GM21529 (cell line): ENCODE results near the gene THADA.

Experiments
- ATAC-seq: cut with Tn5 transposase; IDR thresholded peaks from one replicate; pipeline ENCODE4 v1.9.1; 2021; ENCODE audit not compliant: unreplicated experiment

The THADA gene

DNA sequence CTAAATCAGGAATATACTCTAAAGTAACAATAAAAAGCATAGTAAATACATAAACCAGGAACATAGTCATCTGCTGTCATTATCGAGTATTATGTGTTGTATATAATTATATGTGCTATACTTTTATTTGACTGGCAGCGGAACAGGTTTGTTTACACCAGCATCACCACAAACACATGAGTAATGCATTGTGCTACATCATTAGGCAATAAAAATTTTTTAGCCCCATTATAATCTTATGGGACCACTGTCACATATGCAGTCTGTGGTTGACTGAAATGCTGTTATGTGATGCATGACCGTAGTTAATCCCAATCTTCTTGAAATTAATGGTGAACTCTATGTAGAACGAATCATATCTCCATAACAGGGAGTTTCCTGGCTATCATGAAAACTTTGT, 232.7 kb downstream of the THADA start:
- ATAC-seq, result no peak

DNA sequence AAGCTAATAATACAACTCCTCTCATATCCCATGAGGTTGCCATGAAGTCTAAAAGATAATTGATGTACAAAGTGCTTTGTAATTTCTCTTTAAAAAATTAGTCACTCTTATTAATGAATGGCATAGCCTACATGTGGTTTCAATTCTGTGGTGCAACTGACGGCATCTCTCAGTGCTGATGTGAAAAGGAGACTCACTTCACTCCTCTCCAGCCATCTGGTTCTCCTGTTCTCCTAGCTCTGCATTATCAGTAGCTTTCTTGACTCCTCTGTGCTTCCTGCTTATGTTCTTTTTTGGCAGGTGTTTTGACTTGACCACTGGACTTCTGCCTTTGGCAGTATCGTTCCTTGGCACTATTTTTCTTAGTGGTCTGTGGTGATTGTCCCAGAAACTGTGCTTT, 234.6 kb downstream of the THADA start:
- ATAC-seq, result no peak

DNA sequence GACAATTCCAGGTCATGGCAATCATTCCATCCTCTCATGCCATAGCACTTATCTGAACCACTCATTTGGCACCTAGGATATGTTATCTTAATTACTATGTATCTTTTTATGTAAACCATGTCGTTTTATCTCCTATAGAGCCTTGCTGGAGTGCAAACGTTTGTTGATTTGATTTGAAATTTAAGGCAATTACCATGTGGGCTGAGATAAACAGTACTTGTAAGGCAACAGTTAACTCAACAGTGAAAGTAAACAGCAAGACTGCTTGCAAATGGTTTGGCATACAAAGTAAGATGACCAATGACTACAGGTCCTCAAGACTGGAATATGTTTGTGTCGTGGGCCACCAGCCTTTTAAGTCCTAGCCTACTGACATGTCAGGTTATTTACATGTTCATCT, 235.7 kb downstream of the THADA start:
- no peak for ATAC-seq

- ATAC-seq, result no peak
These were observed 237.2 kb downstream of the THADA start for GRCh38 chr2:43358410-43359201.

DNA sequence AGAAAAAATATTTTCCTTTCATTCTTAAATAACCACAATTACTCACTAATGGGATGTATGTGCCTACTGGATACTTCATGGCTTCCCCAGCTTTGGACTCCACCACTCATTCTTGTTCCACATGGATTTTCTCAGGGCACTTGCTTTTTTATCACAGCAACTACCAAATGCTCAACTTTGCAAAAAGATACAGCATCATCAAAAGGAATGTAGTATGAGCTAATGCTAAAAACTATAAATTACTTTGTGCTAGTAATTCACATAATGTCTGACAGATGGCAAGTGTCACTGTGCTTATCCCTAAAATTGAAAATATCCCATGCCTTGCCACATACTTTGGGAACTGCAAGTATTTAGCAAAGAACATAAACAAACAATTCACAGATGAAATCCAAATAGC, 239.1 kb downstream of the THADA start:
- no peak for ATAC-seq

DNA sequence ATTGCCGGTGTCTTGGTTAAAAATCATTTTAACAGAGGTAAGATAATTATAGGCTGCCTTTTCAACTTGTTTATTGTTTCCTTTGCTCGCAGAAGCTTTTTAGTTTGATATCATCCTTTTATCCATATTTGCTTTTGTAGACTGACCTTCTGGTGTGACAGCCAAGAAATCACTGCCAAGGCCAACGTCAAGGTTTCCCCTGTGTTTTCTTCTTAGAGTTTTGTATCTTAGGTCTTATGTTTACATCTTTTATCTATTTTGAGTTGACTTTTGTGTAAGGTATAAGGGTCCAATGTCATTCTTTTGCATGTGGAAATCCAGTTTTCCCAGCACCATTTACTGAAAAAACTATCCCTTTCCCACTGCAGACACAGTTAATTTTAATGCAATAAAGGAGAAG, 240.4 kb downstream of the THADA start:
- ATAC-seq, result no peak

DNA sequence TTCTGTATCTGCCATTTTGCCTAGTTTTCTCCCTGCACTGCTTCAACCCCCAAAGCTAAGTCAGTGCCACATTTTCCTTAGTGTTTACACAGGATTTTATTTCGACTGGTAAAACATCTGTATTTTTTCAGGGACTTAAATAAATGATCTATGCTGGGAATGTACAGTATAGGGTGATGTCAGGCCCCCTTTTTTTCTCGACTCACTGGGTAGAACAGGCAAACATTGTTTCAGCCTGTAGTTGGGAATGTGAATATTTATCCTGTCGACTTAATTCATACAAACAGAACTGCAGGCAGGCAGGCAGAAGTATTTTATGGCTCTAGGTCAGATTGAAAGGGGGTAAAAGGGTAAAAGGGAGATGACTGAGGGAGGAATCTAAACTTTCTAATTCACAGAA, 245.9 kb downstream of the THADA start:
- ATAC-seq, result no peak

DNA sequence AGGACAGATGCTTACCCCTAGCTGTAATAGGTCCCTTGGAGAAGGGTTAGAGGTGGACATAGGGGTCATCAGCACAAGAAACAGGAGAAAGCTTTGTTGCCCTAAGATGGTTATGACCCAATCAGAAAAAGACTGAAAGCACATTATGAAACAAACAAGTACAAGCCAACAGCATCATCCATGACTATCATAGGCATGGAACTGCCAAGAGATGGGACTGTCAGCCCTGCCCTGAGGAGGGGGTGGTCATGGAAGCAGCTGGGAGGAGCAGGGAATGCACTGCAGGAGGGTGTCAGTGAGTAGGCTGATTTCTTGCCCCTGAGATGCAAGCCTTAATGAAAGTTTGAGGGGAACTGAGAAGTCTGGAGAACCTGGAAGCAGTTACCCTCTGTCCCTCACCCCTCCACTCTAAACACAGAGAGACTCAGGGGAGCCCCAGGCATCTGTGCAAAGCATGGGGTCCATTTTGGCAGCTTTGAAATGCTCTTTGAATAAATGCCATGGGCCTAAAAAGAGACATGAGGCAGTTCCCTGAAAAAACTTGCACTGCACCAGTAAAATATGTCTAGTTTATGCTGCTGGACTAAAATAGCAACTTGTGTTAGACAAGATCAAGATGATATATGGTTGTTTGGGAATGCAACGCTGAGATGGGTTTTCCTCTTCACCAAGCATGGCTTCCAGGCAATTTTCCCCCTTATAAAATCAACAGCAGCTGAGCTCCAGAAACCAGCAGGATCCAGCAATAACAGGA, 246.8 kb downstream of the THADA start:
- ATAC-seq, result no peak

DNA sequence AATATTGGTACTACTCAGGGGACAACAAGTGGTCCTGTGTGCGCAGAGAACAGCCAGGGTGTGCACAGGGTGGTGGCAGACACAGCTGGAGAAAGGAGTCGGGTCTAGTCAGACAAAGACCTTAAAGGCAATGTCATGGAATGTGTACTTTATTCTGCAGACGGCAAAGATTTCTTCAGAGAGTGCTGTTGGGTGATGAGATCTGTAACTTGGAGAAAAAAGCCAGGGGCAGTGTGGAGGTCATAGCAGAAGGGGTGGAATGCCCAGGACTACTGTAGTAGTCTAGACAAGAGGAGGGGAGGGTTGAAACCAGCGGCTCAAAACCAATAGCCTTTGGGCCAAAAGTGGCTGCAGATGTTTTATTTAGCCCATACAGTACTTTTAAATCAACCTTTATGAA, 248.1 kb downstream of the THADA start:
- no peak for ATAC-seq

- ATAC-seq, result no peak
These were observed 249.0 kb downstream of the THADA start for GRCh38 chr2:43346602-43347567.

GRCh38 chr2:43345872-43346271, 250.0 kb downstream of the THADA start:
- no peak for ATAC-seq

- ATAC-seq, result no peak
These were observed 250.4 kb downstream of the THADA start for GRCh38 chr2:43345391-43345813.

DNA sequence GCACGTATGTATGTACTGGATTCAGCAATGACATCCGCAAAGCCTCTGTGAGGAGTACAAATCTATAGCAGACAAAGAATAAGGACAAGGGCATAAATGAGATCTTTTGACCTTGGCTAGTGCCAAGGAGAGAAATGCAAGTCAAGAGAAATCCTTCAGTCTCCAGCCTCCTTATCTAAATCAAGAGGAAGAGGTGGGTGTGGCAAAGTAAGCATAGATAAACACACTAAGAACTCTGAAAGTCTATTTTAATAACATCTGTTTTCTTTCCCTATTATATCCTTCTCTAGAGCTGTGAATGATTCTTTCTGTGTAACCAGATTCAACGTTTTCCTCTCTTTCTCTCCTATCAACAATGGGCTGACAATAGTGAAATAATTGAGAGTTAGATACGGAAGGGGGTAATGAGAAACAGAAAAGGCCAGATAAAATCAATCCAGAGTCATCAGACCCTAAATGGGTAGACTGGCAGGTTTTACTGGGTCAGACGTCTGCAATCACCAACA, 250.9 kb downstream of the THADA start:
- no peak for ATAC-seq

DNA sequence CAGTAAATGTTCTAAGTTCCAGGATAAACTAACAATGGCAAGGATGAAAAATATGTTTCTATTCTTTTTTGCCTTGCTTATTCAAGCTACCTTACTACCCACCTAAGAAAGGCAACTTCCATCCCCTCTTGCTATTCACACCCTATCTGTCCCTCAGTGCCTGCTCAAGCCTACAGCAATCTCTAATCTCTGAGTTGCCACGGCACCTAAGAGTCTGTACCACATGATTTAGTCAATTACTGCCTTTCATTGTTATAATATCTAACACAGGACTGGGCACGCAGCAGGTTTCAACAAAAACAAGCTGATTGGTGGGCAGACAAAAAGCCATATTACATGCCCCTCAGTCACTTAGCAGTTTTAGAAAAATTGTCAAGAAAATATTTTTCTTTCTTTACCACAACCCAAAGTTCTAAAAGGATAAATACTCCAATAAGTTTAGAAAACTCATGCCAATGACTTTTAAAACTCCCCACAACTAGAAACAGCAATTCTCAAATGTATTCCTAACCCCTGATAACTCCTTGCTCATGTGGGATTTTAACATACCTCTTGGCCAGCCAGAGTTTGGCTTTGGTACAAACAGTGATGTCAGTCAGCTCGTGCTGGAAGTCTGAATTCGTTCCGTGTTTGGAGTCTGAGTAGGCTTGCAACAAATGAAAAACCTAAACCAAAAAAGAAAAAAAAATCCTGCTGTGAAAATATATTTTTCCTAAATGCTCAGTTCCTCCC, 252.1 kb downstream of the THADA start:
- ATAC-seq, result no peak

DNA sequence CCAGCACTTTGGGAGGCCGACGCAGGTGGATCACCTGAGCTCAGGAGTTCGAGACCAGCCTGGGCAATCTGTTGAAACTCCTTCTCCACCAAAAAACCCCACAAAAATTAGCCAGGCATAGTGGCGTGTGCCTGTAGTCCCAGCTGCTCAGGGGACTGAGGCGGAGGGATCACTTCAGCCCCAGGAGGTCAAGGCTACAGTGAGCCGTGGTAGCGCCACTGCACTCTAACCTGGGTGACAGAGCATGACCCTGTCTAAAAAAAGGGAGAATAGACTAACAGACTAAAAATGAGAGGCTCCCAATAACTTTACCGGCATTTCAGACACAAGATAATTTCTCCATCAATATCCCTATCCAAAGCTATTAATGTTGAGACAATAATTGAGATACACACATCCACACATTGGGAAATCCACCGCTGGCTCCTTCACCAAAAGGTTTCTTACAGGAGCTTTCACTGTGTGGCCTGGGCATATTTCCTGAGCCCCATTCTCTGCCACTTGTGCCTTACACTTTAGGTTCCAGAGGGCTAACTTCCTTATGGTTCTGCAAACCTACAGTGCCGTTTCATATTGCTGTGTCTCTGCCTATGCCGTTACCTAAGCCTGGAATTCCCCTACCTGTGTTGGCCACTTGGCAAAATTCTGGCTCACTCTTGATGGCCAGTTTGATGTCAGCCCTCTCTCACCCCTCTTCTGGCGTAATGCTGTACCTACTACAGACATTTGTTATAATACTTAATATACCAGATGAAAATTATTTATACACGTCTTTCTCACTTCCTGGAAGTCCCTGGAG, 253.7 kb downstream of the THADA start:
- ATAC-seq, result no peak

DNA sequence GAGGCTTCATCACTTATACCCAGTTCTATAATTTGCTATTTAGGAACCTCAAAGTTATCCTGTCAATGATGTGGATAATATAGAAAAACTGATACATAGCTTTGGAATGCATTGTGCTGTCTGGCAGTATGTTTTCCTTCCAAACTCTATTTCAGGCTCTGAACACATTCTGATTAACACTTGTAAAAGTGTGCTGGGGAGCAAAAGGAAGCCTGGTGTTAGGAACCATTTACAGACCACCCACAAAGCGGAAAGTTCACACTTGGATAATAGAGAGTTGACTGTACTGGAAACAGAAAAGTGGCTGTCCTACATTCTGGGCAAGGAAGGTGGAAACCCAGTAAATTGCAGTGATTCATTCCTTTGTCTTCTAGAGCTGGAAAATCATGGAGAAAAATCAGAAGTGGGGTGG, 254.9 kb downstream of the THADA start:
- no peak for ATAC-seq

GRCh38 chr2:43340066-43340465, 255.8 kb downstream of the THADA start:
- no peak for ATAC-seq

GRCh38 chr2:43333656-43334144, 262.1 kb downstream of the THADA start:
- ATAC-seq, result no peak

DNA sequence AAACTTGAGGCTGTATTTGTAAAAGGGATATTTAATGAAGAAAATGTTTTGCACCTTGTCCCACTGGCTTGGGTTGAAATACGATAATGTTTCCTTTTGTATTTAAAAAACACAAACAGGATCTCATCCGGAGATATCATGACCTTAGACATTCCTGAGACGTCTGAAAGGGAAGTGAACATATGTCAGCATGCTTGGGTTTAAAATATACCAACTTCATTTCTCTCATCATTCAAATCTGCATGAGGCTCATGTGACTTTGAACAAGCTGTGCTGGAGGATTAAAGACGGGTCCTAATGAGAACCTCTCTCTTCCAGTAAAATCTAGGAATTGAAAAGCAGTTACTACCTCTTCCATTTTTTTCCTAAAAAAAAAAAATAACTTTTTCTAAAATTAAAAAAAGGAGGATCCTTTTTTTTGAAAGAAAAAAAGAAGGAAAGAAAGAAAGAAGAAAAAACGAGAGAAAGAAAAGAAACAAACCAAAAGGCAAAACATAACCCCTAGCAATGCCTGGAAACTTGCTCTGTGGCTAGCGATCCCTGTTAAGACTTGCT, 262.7 kb downstream of the THADA start:
- ATAC-seq, result no peak
